ENCODE data around the gene SEMA3C. TPM values are rescaled to one million over a fixed set of nuclear protein-coding genes. Genes with fewer than 3 reads are reported as not detected.

The SEMA3C gene
- total RNA-seq, 1 donor from 2014 or later = 60.8 TPM

DNA sequence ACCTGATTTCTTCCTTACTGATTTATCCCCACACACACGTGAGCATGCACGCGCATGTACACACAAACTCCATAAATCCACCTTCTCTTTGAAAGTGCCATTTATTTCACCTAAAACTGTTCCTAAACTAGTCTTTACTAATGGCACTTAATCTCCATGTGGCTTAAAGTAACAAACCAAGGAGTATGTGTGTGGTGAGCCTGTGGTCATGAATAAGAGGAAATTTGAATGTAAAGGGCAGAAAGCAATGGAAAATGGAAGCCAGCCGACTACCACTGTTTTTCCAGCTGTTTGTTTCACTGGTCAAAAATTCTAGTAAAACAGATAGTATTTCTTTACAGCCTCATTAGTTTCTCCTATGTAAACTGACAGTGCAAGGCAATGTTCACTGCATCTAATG is 23.8 kb downstream of the SEMA3C start:
- no peak for DNase-seq (ENCODE audit: low spot score)
- intact Hi-C loops (cut with DNase I) = no loop called here

DNA sequence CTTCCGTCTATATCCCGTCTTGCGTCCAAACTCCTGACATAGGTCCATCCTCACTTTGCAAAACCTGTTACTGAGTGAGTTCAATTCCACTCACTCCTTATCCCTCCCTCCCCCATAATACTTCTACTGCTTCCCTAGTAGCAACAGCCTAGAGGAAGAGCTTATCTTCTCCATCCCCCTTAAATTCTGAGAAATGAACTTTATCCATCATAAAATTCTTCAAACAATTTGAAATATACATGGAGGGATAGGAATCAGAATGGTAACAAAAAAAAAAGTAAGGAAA is 27.6 kb downstream of the SEMA3C start:
- intact Hi-C loops (cut with DNase I) = no loop called here

GRCh38 chr7:80890426-80891258 is 28.2 kb downstream of the SEMA3C start:
- no peak for DNase-seq (ENCODE audit: low spot score)
- intact Hi-C loops (cut with DNase I) = no loop called here

More for the DNA sequence above, 27.6 kb downstream of the SEMA3C start:
- no peak for DNase-seq (ENCODE audit: low spot score)

DNA sequence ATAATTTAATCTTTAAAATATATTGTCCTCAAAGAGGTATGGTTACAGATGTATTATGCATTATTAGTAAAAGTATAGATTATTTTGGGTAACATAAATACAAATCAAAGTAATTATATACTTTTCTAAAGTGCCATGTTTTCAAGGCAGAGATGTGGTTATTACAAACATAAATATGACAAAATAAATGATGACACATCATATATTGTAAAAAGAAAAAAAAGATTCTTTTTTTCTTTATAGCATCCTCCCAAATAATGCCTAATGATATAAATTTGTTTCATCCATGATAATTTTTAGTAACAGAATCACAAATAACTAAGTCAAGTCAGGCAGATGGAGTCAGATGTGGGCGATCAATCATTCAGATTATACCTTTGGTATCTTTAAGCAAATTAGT is 29.3 kb downstream of the SEMA3C start:
- intact Hi-C loops (cut with DNase I) = no loop called here
- no peak for DNase-seq (ENCODE audit: low spot score)

GRCh38 chr7:80885757-80886156 is 33.1 kb downstream of the SEMA3C start:
- no peak for DNase-seq (ENCODE audit: low spot score)
- intact Hi-C loops (cut with DNase I) = no loop called here

DNA sequence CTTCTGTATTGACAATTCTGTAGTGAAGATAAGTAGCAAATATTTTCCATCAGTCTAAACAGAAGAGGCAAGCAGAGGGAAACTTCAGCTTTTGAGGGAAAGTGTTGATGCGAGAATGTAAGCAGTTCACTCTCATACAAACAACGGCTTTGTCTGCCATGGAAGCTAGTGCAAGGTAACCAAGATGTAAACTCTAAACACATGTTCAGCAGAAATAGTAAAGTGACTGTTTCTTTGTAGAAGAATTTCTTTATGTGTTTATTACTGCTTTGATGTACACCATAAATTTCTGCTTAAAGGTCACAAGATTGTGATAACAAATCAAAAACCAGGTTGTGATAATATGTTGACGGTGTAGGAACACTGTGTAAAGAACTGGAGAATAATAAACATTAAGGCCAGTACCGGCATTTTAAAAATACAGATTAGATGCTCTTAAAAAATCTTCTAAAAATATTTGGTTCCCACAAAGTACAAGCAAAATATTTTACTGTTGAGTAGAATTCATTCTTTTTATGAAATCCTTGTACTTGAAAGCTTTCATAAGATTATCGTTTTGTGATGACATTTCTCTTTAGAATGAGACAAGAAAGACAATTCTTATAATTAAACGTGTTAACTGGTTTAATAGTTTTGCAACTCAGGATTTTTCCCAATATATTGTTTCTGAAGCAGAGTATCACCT is 34.2 kb downstream of the SEMA3C start:
- no peak for DNase-seq (ENCODE audit: low spot score)
- intact Hi-C loops (cut with DNase I) = loop anchor here (5.0 kb wide), 1 partner anchor 33 kb away; the partner anchor contains the start of gene SEMA3C

- no peak for DNase-seq (ENCODE audit: low spot score)
- intact Hi-C loops (cut with DNase I) = loop anchor here (5.0 kb wide), 1 partner anchor 34 kb away; the partner anchor contains the start of gene SEMA3C
These were observed 35.5 kb downstream of the SEMA3C start for GRCh38 chr7:80883154-80884025.

DNA sequence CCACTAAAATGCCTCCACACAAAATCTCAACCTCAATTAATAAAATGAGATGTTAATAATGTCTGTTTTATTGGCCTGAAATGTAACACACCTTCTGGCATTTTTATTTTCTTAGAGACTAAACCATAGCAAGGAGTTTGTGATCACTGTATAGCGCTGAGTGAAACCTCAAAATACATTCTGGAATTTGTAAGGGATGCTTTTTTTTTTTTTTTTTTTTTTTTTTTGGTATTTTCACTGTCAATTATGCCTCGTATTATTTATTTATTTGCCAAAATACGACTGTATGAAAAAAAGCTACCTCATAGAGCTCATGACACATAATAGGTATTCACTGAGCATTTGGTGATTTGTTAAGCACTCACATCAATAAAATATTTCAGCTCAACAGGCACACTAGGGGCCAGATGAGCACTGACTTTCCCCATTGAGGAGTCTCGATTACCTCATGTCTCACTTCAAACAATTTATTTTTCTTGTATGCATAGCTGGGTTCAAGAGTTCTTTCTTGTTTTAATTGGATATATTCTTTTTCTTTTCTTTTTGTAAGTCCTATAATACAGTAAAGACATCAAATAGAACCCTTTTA is 36.5 kb downstream of the SEMA3C start:
- no peak for DNase-seq (ENCODE audit: low spot score)
- intact Hi-C loops (cut with DNase I) = loop anchor here (5.0 kb wide), 1 partner anchor 35 kb away; the partner anchor contains the start of gene SEMA3C

GRCh38 chr7:80881351-80881900 is 37.4 kb downstream of the SEMA3C start:
- intact Hi-C loops (cut with DNase I) = loop anchor here (5.0 kb wide), 1 partner anchor 36 kb away; the partner anchor contains the start of gene SEMA3C
- DNase-seq (ENCODE audit: low spot score) = no peak

GRCh38 chr7:80879849-80880248 is 39.0 kb downstream of the SEMA3C start:
- intact Hi-C loops (cut with DNase I) = loop anchor here (5.0 kb wide), 1 partner anchor 37 kb away; the partner anchor contains the start of gene SEMA3C
- no peak for DNase-seq (ENCODE audit: low spot score)

DNA sequence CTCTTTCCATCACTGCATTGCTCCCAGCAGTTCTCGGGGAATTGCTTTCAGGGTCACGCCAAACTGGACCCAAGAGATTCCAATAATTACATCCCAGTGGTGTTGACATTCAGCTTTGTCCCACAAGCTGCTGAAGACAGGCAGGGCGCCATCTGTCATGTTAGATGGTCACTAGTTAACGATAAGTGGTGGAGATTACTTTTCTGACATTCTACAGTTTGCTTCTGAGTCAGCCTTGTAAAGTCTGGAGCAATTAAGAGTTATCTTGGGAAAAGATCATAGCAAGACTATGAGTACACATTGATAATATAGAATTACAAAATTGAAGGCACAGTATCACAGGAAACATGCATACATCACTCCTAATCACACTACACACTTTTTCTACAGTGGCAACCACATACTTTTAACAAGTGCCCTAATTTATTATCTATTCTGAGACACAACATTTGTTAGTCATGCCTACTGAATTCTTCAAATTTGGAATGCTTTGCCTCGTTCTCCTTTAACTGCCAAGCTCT is 41.9 kb downstream of the SEMA3C start:
- intact Hi-C loops (cut with DNase I) = no loop called here
- no peak for DNase-seq (ENCODE audit: low spot score)

GRCh38 chr7:80875537-80876120 is 43.2 kb downstream of the SEMA3C start:
- intact Hi-C loops (cut with DNase I) = no loop called here
- DNase-seq (ENCODE audit: low spot score) = no peak

GRCh38 chr7:80873140-80873539 is 45.7 kb downstream of the SEMA3C start:
- no peak for DNase-seq (ENCODE audit: low spot score)
- intact Hi-C loops (cut with DNase I) = no loop called here

GRCh38 chr7:80871228-80871627 is 47.6 kb downstream of the SEMA3C start:
- no peak for DNase-seq (ENCODE audit: low spot score)
- intact Hi-C loops (cut with DNase I) = no loop called here

DNA sequence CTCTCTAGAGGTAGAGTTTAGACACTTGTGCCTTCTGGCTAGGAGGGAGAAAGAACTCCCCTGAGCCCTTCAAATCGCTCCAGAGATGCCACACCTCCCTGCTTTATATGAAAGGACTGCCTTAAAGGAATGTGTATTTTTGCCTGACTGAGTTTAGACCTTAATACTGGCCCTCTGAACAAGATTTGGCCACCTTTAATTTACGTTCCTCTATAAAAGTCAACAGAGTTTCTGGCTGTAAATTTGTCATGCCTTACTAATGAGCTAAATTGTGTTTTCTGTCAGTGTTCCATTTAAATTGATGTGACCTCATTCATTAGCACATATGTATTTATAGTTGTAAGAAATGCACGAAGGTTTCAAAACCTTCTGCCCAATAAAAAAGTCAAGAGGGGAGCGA is 48.0 kb downstream of the SEMA3C start:
- intact Hi-C loops (cut with DNase I) = no loop called here

GRCh38 chr7:80869821-80870751 is 48.8 kb downstream of the SEMA3C start:
- intact Hi-C loops (cut with DNase I) = no loop called here
- DNase-seq (ENCODE audit: low spot score) = no peak

More for the DNA sequence above, 48.0 kb downstream of the SEMA3C start:
- DNase-seq (ENCODE audit: low spot score) = no peak

- no peak for DNase-seq (ENCODE audit: low spot score)
- intact Hi-C loops (cut with DNase I) = no loop called here
These were observed 49.6 kb downstream of the SEMA3C start for GRCh38 chr7:80869106-80869784.
